Muscle layer of colon (tissue), 2 donors: ENCODE data around the gene LRRC37A2.
"Not testable (repeated sequence)": the region's sequence is repeated elsewhere in the genome, so short reads cannot be mapped to it uniquely, and the experiment has no call there.

Experiments used
- H3K27ac ChIP-seq: one replicate; pipeline ENCODE4 v1.7.0; 2013; ENCODE audit warnings: low read depth, mild to moderate bottlenecking, low read length, moderate library complexity
- H3K27me3 ChIP-seq, 2 donors: one replicate each; pipeline ENCODE4 v1.7.0; 2013; ENCODE audit warnings: low read length in 2 of 2, mild to moderate bottlenecking in 2 of 2; ENCODE audit not compliant: insufficient read depth in 2 of 2, control insufficient read depth in 1 of 2
- H3K36me3 ChIP-seq: one replicate; pipeline ENCODE4 v1.7.0; 2013; ENCODE audit warnings: mild to moderate bottlenecking, low read length; ENCODE audit not compliant: insufficient read depth
- H3K4me1 ChIP-seq: one replicate; pipeline ENCODE4 v1.7.0; 2013; ENCODE audit warnings: mild to moderate bottlenecking, low read length; ENCODE audit not compliant: insufficient read depth
- H3K4me3 ChIP-seq, 2 donors: one replicate each; pipeline ENCODE4 v1.7.0; 2013; ENCODE audit warnings: low read length in 2 of 2, low read depth in 1 of 2, mild to moderate bottlenecking in 1 of 2, moderate library complexity in 1 of 2
- H3K9ac ChIP-seq: one replicate; pipeline ENCODE4 v1.7.0; 2013; ENCODE audit warnings: low read length
- H3K9me3 ChIP-seq: one replicate; pipeline ENCODE4 v1.7.0; 2013; ENCODE audit warnings: mild to moderate bottlenecking, low read length
- donor health status: abdominal sarcoma.
- donor health status: Adenocarcinoma of cecum.

The LRRC37A2 gene

DNA sequence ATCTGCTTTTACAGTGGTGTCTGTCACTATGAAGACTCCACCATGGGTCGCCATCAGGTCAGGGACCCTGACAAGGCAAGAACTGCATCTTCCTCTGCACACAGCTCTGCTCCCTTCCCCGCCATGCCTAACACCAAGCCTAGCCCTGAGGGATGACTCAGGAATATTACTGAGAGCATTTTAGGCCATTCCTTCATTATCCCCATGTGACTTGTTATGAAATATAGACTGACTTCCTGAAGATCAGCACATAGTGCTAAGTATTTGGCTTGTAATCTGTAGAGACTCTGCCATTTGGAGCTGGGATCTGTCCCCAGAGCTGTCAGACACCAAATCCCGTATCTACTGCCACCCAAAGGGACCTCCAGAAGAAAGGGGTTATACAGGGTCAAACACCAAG lies 47.8 kb downstream of the LRRC37A2 start:
- H3K4me3 ChIP-seq, H3K27me3 ChIP-seq, H3K4me1 ChIP-seq, H3K9me3 ChIP-seq, H3K9ac ChIP-seq, H3K27ac ChIP-seq, H3K36me3 ChIP-seq: not testable (repeated sequence)

DNA sequence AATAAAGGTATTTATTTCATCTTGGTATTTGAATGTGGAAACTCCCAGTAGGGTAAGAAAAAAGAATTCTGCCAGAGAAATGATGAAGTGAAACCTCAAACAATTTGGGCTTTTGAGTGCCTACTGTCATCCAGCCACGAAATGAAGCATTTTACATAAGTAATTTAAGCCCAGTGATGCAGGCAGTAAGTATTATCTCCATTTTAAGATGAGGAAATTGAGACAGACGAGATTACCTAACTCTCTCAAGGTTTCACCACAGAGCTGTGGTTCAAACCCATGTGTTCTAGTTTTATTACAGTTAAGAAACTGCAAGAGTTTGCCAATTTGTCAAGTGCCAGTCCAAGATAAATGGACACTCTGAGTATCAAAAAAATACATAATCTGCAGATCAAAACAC lies 54.0 kb downstream of the LRRC37A2 start:
- not testable (repeated sequence) for H3K9ac ChIP-seq, H3K4me3 ChIP-seq, H3K4me1 ChIP-seq, H3K36me3 ChIP-seq, H3K27ac ChIP-seq, H3K27me3 ChIP-seq, H3K9me3 ChIP-seq

DNA sequence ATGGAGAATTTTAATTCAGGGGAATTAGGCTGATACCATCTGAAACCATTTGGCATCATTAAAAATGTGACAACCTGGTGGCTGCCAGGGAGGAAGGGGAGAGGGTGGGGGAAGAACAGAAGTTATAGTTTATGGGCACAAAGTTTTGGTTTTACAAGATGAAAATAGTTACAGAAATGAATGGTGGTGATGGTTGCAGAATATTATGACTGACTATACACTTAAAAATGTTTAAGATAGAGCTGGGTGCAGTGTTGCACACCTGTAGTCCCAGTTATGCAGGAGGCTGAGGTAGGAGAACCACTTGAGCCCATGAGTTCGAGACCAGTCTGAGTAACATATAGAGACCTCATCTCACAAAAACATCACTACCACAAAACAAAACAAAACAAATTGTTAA lies 54.7 kb downstream of the LRRC37A2 start:
- not testable (repeated sequence) for H3K27ac ChIP-seq, H3K9ac ChIP-seq, H3K27me3 ChIP-seq, H3K4me1 ChIP-seq, H3K4me3 ChIP-seq, H3K9me3 ChIP-seq, H3K36me3 ChIP-seq

DNA sequence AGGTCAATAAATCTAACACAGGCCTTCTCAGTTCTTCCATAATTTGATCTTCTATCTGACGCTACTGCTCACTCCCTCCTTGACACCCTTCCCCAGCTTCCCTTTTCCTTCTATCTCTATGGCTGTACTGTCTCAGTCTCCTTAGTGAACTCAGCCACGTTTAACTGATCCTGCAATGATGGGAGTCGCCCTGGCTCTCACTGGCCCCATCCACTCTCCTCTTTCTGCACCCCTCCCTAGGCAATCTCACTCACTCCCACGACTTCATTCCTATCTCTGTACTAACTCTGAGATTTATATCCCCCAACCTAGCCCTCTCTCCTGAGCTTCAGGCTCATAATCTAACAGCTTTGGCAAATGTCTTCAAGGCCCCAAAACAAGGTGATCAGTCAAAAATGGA lies 59.5 kb downstream of the LRRC37A2 start:
- not testable (repeated sequence) for H3K4me3 ChIP-seq, H3K27me3 ChIP-seq, H3K27ac ChIP-seq, H3K36me3 ChIP-seq, H3K4me1 ChIP-seq, H3K9ac ChIP-seq, H3K9me3 ChIP-seq

DNA sequence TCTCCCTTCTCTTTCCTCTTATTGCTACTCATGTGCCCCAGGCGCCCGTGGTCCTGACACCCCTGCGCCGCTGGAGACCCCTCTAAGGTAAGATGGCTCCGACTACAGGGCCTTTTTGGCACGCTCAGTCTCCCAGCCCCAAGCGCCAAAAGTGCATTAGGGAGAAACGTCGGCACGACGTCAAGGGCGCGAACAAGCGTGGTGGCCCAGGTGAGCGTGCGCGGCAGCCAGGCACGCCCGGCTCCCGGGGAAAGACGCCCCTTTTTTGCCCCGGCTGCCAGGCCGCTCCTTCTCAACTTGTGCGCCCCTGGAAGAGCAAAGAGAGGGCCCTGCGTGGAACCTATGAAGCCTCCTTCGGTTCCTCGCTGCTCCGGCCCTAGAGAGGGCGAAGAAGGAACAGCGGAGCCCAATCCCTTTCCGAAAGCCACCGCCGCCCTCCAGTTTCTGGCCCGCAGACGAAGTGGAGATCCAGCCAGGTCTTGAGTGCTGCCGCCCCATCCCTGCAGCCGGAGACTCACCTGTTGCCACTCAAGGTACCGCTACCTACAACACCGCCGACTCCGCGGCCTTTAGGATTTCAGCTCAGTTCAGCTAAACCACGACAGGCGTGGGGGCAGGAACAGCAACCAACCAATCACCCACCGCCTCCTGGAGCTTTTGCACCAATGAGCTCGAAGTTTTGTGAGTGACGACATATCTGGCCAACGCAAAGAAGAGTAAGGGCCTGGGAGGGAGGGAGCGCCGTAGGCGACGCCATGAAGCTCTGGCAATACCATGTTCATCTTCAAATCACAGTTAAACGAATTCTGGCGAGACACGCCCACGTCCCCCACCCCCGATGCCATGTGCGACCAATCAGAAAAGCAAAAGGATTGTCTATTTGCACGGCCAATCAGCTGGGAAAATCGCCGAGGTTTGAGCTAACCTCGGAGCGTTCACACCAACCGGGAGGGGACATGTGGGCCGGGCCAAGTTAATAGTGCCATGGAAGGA lies 67.1 kb downstream of the LRRC37A2 start, which contains the start of gene ARL17A:
Gene ARL17A (minus strand): TSS at position 609 of the 993 bp plus-strand sequence. CDS start 3,369 bp downstream, outside the sequence.
- not testable (repeated sequence) for H3K9ac ChIP-seq, H3K9me3 ChIP-seq, H3K4me3 ChIP-seq, H3K36me3 ChIP-seq, H3K27me3 ChIP-seq, H3K4me1 ChIP-seq
- H3K27ac ChIP-seq, result peak within 1 kb of the TSS; percentile 24

DNA sequence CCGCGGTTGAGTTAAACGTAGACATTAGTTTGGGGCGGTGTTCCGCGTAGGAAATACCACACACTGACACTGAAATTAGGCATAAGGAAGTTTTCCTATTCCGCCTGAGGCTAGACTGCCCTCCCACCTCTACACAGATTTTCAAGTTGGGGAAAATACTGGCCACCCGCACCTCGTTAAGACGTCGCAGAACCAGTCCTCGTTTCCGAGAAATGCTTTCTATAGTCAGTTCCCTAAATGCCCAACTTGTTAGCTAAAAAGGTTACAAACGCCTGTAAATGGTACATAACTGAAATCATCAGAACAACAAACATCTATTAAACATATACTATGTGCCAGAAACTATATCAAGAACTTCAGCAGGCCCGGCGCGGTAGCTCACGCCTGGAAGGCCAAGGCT lies 67.8 kb downstream of the LRRC37A2 start:
- not testable (repeated sequence) for H3K27me3 ChIP-seq, H3K4me3 ChIP-seq, H3K9ac ChIP-seq, H3K36me3 ChIP-seq, H3K9me3 ChIP-seq, H3K4me1 ChIP-seq
- H3K27ac ChIP-seq, result peak overlapping the region; percentile 24

DNA sequence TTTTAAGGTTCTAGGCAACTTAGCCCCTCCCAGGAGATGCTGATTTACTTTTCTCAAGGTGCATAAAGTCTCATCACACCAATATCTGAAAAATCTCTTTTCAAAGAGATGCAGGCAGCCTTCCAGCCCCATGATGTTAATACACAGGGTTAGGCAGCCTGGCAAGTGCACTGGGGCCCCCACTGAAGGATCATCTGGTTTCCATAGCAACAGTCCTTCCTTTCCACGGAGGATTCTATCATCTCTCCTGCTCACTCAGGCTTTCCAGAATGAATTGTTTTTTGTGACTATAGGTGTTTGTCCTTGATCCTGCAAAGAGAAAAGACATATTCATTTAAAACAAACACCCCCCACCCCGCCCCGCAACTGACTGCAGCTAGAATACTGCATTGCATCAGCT lies 73.2 kb downstream of the LRRC37A2 start:
- H3K9ac ChIP-seq, H3K9me3 ChIP-seq, H3K36me3 ChIP-seq, H3K27ac ChIP-seq, H3K4me1 ChIP-seq, H3K27me3 ChIP-seq, H3K4me3 ChIP-seq: not testable (repeated sequence)

DNA sequence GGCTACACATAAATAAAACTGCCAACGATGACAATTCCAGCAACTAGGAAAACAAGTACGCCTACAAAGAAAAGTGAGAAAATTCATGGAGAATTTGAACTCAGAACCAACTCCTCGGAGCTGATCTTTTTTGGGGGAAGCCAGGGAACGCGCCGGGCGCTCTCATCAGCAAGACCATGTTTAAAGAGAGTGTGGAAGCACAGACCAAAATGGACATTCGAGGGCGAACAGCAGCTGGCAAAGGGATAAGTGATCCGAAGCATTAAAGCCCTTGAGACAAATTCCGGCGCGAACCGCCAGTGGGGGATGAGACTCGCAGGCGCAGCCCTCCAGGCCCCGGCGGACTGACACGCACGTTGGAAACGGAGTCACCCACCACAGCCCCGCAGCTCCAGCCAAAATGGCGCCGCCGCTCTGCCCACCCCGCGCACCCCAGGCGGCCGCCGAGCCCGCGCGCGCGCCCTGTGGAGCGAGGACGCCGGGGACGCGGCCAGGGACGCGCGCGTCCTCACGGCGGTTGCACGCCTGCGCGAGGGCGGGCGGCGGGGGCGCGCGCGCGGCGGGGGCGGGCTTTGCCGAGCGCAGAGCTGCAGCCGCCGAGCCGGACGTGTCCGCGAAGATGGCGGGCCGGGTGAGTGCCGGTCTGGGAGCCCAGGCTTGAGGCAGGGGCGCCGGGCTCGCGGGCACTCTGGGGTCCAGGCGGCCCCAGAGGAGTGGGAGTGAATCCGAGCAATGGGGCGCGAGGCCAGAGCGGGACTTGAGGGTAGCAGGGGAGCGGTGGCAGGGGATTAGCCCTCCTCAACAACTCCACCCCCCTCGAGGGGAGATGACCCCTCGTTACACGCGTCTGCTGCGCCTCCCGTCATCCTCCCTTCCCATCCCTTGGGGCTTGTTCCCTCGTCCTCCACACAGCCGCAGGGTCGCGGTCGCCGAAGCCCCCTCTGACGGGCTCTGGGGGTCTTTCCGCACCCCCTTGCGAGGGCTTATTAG lies 78.2 kb downstream of the LRRC37A2 start, which contains the start of gene NSF:
Gene NSF (plus strand): TSS at position 513 of the 990 bp plus-strand sequence. CDS start 107 bp downstream, at position 620.
- not testable (repeated sequence) for H3K36me3 ChIP-seq, H3K9ac ChIP-seq, H3K27me3 ChIP-seq, H3K4me3 ChIP-seq, H3K4me1 ChIP-seq, H3K27ac ChIP-seq, H3K9me3 ChIP-seq

DNA sequence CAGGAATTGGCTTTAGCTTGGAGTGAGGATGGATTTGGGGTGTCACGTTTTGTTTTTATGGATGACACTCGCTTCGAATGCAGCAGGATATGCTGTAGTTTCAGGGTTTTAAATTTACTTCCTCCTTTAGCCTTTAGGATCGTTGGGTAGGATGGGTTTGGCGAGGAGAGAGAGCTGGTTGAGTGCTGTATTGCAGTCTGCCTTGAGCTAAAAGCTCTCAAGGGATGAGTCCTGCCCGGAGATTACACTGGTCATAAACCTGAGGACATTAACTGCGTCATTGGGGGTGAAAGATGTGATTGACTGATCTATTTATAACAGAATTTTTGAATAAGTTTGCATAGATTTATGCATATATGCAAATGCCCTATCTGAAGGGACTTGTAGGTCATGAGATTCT lies 79.1 kb downstream of the LRRC37A2 start:
- H3K27ac ChIP-seq, H3K9ac ChIP-seq, H3K4me1 ChIP-seq, H3K4me3 ChIP-seq, H3K36me3 ChIP-seq, H3K27me3 ChIP-seq, H3K9me3 ChIP-seq: not testable (repeated sequence)

DNA sequence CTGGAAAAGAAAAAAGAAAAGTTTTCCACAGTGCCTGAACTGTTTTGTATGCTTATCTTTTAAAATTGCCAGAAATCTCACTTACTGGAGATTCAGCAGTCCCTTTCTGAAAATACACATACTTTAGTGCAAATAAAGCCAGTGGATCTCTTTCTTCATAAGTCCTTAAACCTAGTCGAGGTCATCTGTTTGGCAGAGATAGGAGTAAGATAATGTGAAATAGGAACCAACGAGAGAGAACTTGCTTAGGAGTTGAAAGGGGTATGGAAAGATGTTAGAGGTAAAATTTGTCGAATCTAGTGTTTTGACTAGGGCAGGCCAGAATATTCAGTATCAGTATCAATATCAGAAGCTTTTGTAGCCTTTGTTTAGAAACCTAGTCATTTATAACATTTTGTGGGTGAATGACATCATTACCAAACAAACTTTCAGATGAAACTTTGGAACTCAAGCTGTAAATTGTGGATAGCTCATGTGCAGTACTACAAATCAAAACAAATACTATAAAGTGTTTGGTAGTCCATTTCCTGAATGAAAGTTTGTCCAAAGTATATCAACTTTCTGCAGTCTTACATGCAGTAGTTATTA lies 86.2 kb downstream of the LRRC37A2 start:
- not testable (repeated sequence) for H3K27ac ChIP-seq, H3K4me1 ChIP-seq, H3K9me3 ChIP-seq, H3K9ac ChIP-seq, H3K36me3 ChIP-seq, H3K4me3 ChIP-seq, H3K27me3 ChIP-seq

DNA sequence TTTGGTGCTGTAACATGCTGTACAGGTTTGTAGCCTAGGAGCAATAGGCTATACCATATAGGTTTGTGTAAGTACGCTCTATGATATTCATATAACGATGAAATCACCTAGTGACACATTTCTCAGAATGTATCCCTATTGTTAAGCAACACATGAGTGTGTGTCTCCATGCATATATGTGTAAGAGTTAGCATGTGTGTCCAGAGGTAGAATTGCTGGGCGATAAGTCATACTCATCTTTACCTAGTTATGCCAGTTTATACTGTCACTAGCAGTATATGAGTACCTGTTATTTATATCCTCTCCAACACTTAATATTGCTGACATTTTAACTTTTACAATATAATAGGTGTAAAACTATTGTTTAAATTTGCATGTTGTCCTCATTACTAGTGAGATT lies 88.5 kb downstream of the LRRC37A2 start:
- not testable (repeated sequence) for H3K27ac ChIP-seq, H3K4me3 ChIP-seq, H3K9me3 ChIP-seq, H3K9ac ChIP-seq, H3K27me3 ChIP-seq, H3K4me1 ChIP-seq, H3K36me3 ChIP-seq
